B cell (primary cell): ENCODE data around the gene SAP30. TPM values are rescaled to one million over a fixed set of nuclear protein-coding genes. Genes with fewer than 3 reads are reported as not detected.
A peak's percentile ranks its signal among the peaks of the same experiment; 100 is the strongest.

Experiments
- ATAC-seq: fragments of 200-7000 bp; cut with Tn5 transposase; one replicate; pipeline ENCODE4 v1.10.0; 2021; ENCODE audit warnings: low read depth, mild to moderate bottlenecking, moderate number of reproducible peaks, moderate library complexity
- CTCF ChIA-PET: fragments of 350-600 bp; sonication (Branson Sonifier 250); formaldehyde crosslinking; loops from one replicate; lab custom pipeline; 2021; ENCODE audit warnings: antibody characterized with exemption, inconsistent platforms; lab: Charles Lee
- POLR2A ChIA-PET: fragments of 350-600 bp; sonication (Branson Sonifier 250); formaldehyde crosslinking; loops from one replicate; lab custom pipeline; 2021; ENCODE audit warnings: antibody characterized with exemption; lab: Charles Lee
- DNase-seq: peaks from one replicate; pipeline ENCODE4 v3.0.0; 2013
- H2AFZ ChIP-seq: 2 replicates; pipeline ENCODE4 v1.6.1; 2012; ENCODE audit warnings: mild to moderate bottlenecking, low read depth, low read length; ENCODE audit not compliant: insufficient read depth, poor library complexity, severe bottlenecking
- H3K27ac ChIP-seq, 2 donors: 1 replicate in 1 of 2; 2 replicates in 1 of 2; pipeline ENCODE4 v1.5.1; 2012 to 2013; ENCODE audit warnings: low read length in 2 of 2, mild to moderate bottlenecking in 2 of 2, moderate library complexity in 1 of 2
- H3K27me3 ChIP-seq, 4 experiments: fragments of 200-600 bp in 1 of 4; sonication (generic) in 1 of 4; replicated peaks in 1 of 4; 1 replicate in 2 of 4; 2 replicates in 2 of 4; pipeline versions ENCODE4 v1.6.1 to v1.7.0; 2013 to 2016; ENCODE audit warnings: low read length in 3 of 4, mild to moderate bottlenecking in 2 of 4, mixed read lengths in 1 of 4, moderate library complexity in 1 of 4; ENCODE audit not compliant: insufficient read depth in 4 of 4, control insufficient read depth in 3 of 4; ENCODE audit errors: control extremely low read depth in 1 of 4
- H3K36me3 ChIP-seq, 2 experiments: replicated peaks in 1 of 2; 1 replicate in 1 of 2; 2 replicates in 1 of 2; pipeline versions ENCODE4 v1.6.1 to v1.7.1; 2013; ENCODE audit warnings: low read length in 1 of 2; ENCODE audit not compliant: insufficient read depth in 2 of 2, control insufficient read depth in 1 of 2; ENCODE audit errors: control extremely low read depth in 1 of 2, extremely low read depth in 1 of 2
- H3K4me1 ChIP-seq, 2 donors: fragments of 200-600 bp in 1 of 2; sonication (generic) in 1 of 2; 1 replicate in 1 of 2; 2 replicates in 1 of 2; pipeline versions ENCODE4 v1.5.1 to v1.6.1; 2013 to 2017; ENCODE audit warnings: low read length in 2 of 2; ENCODE audit not compliant: control insufficient read depth in 2 of 2, insufficient read depth in 2 of 2
- H3K4me2 ChIP-seq: replicated peaks from 2 replicates; pipeline ENCODE3; 2012; ENCODE audit warnings: mild to moderate bottlenecking, low read depth, low read length; ENCODE audit not compliant: poor library complexity, severe bottlenecking
- H3K4me3 ChIP-seq, 5 experiments: fragments of 200-600 bp in 1 of 5; sonication (generic) in 1 of 5; 1 replicate in 3 of 5; 2 replicates in 2 of 5; pipeline versions ENCODE4 v1.5.1 to v1.7.0; 2011 to 2016; ENCODE audit warnings: low read length in 4 of 5, mild to moderate bottlenecking in 4 of 5, low read depth in 2 of 5, control low read depth in 1 of 5, moderate library complexity in 1 of 5; ENCODE audit not compliant: insufficient read depth in 1 of 5; ENCODE audit errors: control extremely low read depth in 1 of 5, extremely low read depth in 1 of 5
- H3K79me2 ChIP-seq: fragments of 200-600 bp; sonication (generic); one replicate; pipeline ENCODE4 v1.6.0; 2016; ENCODE audit warnings: low read length; ENCODE audit not compliant: control insufficient read depth, insufficient read depth
- H3K9ac ChIP-seq: fragments of 200-600 bp; sonication (generic); 2 replicates; pipeline ENCODE4 v1.6.1; 2017; ENCODE audit warnings: mild to moderate bottlenecking, low read length, moderate library complexity
- H3K9me3 ChIP-seq, 3 donors: one replicate each; pipeline versions ENCODE4 v1.6.1 to v1.7.1; 2013; ENCODE audit warnings: low read length in 2 of 3; ENCODE audit not compliant: control insufficient read depth in 2 of 3, insufficient read depth in 1 of 3; ENCODE audit errors: control extremely low read depth in 1 of 3
- H4K20me1 ChIP-seq: 2 replicates; pipeline ENCODE4 v1.6.0; 2012; ENCODE audit warnings: mild to moderate bottlenecking, low read length; ENCODE audit not compliant: insufficient read depth, control insufficient read depth, poor library complexity, severe bottlenecking
- H3K27ac Mint-ChIP-seq: one replicate; pipeline ENCODE4 v1.8.0; 2021; ENCODE audit warnings: mixed read lengths
- H3K27me3 Mint-ChIP-seq: one replicate; pipeline ENCODE4 v1.8.0; 2021; ENCODE audit warnings: mixed read lengths
- H3K4me1 Mint-ChIP-seq: one replicate; pipeline ENCODE4 v1.8.0; 2021; ENCODE audit warnings: mixed read lengths
- H3K4me3 Mint-ChIP-seq: one replicate; pipeline ENCODE4 v1.8.0; 2021; ENCODE audit warnings: mixed read lengths
- H3K9me3 Mint-ChIP-seq: one replicate; pipeline ENCODE4 v1.8.0; 2022; ENCODE audit warnings: mixed read lengths; ENCODE audit not compliant: insufficient read depth
- EZH2 ChIP-seq: IDR thresholded peaks from 2 replicates; pipeline ENCODE4 v1.6.1; 2012; ENCODE audit warnings: borderline replicate concordance, low read depth, mild to moderate bottlenecking, moderate library complexity, low read length; ENCODE audit not compliant: insufficient read depth, poor library complexity, severe bottlenecking
- WGBS: methylation state at CpG from one replicate; pipeline ENCODE4 v1.1.5; 2013; ENCODE audit warnings: missing lambda C conversion rate; ENCODE audit not compliant: insufficient coverage; 5-methylcytosine and 5-hydroxymethylcytosine counted together
- intact Hi-C: fragments of 100-400 bp; cut with micrococcal nuclease; formaldehyde crosslinking; loops from one replicate; pipeline ENCODE4 v1.10.0; 2022
- polyA plus RNA-seq: library from polyadenylated mRNA; depleted of rRNA; stranded (reverse); fragments of >200 nt; gene quantifications from 2 replicates; pipeline ENCODE4 v1.2.3, GENCODE V29; 2012
- total RNA-seq, 2 donors: library from RNA; stranded (reverse); fragments of 120-200 nt in 1 of 2; gene quantifications; 1 replicate in 1 of 2; 2 replicates in 1 of 2; pipeline versions ENCODE4 v1.2.3 to v1.2.4, GENCODE V29; 2013 to 2022
- TF ChIP-seq, protein P1 (sequence below): fragments of 200-600 bp; IDR thresholded peaks from one replicate; pipeline ENCODE4 v1.8.0; 2022; ENCODE audit warnings: antibody characterized with exemption, mild to moderate bottlenecking

The SAP30 gene
- total and polyA plus RNA-seq, 2 donors (not counting 1 experiment from before 2014, with no cell fraction given) = 2.5 to 3.5 TPM

GRCh38 chr4:173420324-173420752 is 49.6 kb downstream of the SAP30 start:
- Histone ChIP-seq H3K4me1 (peaks cover 0 to 6% of the 10 kb centered on the region in 2 donors), H3K9ac (no peak overlapping the region), H3K4me2 (no peak overlapping the region), H3K79me2 (no peaks in the 10 kb centered on the region), H4K20me1 (no peaks in the 10 kb centered on the region), H3K27ac (no peak overlapping the region), H3K9me3 (no peaks in the 10 kb centered on the region), H3K4me3 (no peak overlapping the region), H3K36me3 (no peaks in the 10 kb centered on the region), H2AFZ (no peak overlapping the region), H3K27me3 (no peaks in the 10 kb centered on the region)
- intact Hi-C loops = loop anchor here (1.0 to 2.0 kb wide), 2 partner anchors 74 to 898 kb away; no protein-coding TSS in a partner anchor
- Mint-ChIP-seq H3K9me3 (no peaks in the 10 kb centered on the region), H3K4me3 (no peak overlapping the region), H3K27ac (no peak overlapping the region), H3K4me1 (peaks cover 7% of the 10 kb centered on the region), H3K27me3 (peaks cover 2% of the 10 kb centered on the region)
- ChIA-PET POLR2A (interaction anchor here (0.7 kb wide), 1 partner anchor 109 kb away, joined by 4 read pairs; no protein-coding TSS in a partner anchor), CTCF (interaction anchor here (0.6 to 14.4 kb wide), 25 partner anchors 9 to 899 kb away, joined by 3 to 307 read pairs (median 4); partner anchors contain the start of gene HMGB2)
- ATAC-seq (no peak), DNase-seq (peak; percentile 19)
- TF ChIP-seq, protein P1, sequence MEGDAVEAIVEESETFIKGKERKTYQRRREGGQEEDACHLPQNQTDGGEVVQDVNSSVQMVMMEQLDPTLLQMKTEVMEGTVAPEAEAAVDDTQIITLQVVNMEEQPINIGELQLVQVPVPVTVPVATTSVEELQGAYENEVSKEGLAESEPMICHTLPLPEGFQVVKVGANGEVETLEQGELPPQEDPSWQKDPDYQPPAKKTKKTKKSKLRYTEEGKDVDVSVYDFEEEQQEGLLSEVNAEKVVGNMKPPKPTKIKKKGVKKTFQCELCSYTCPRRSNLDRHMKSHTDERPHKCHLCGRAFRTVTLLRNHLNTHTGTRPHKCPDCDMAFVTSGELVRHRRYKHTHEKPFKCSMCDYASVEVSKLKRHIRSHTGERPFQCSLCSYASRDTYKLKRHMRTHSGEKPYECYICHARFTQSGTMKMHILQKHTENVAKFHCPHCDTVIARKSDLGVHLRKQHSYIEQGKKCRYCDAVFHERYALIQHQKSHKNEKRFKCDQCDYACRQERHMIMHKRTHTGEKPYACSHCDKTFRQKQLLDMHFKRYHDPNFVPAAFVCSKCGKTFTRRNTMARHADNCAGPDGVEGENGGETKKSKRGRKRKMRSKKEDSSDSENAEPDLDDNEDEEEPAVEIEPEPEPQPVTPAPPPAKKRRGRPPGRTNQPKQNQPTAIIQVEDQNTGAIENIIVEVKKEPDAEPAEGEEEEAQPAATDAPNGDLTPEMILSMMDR = peak; percentile 55
- TF ChIP-seq EZH2 = no peak
- no CpG with 5 or more reads among the region's 4 CpGs for WGBS

DNA sequence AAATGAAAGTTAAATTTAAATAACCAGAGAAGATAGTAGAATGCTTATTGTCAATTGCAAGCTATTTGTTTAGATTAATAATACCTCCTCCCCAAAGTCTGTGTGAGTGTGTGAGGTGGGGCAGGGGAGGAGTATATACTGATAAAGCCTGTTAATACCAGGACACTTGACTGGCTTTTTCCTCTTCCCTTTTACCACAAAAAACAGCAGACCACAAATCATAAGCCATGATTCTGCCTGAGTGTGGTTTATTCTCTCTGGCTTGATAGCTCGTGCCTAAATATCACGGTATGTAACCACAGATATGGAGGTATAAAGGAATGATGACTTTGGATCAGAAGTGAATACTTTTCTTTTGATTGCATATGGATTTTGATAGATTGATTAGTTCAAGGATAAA is 50.0 kb downstream of the SAP30 start:
- Histone ChIP-seq H3K4me2 (no peak overlapping the region), H3K79me2 (no peaks in the 10 kb centered on the region), H3K27me3 (no peaks in the 10 kb centered on the region), H3K9me3 (no peaks in the 10 kb centered on the region), H3K9ac (no peak overlapping the region), H3K36me3 (no peaks in the 10 kb centered on the region), H4K20me1 (no peaks in the 10 kb centered on the region), H3K4me3 (no peak overlapping the region), H3K4me1 (peaks cover 0 to 6% of the 10 kb centered on the region in 2 donors), H2AFZ (no peak overlapping the region), H3K27ac (no peak overlapping the region)
- intact Hi-C loops = loop anchor here (1.0 to 2.0 kb wide), 2 partner anchors 74 to 898 kb away; no protein-coding TSS in a partner anchor
- WGBS = no CpG with 5 or more reads among the region's 2 CpGs
- ATAC-seq (no peak), DNase-seq (no peak)
- no peak for TF ChIP-seq EZH2
- TF ChIP-seq, protein P1 = no peak
- H3K4me3 Mint-ChIP-seq = no peak overlapping the region
- peaks cover 2% of the 10 kb centered on the region for H3K27me3 Mint-ChIP-seq
- ChIA-PET POLR2A (no interaction called here), CTCF (interaction anchor here (0.6 to 14.4 kb wide), 27 partner anchors 9 to 898 kb away, joined by 3 to 307 read pairs (median 4); partner anchors contain the start of gene HMGB2)
- peaks cover 7% of the 10 kb centered on the region for H3K4me1 Mint-ChIP-seq
- no peak overlapping the region for H3K27ac Mint-ChIP-seq
- no peaks in the 10 kb centered on the region for H3K9me3 Mint-ChIP-seq
